Natural killer cell (primary cell): ENCODE results near the gene RGSL1. TPM values are rescaled to one million over a fixed set of nuclear protein-coding genes. Genes with fewer than 3 reads are reported as not detected.

Source experiments
- ATAC-seq, 3 donors: fragments of 150-1000 bp in 2 of 3; fragments of 200-7000 bp in 1 of 3; cut with Tn5 transposase; 1 replicate in 1 of 3; 2 replicates in 2 of 3; pipeline ENCODE4 v1.10.0; 2021; ENCODE audit warnings: mild to moderate bottlenecking in 2 of 3, moderate library complexity in 2 of 3
- DNase-seq, 2 donors: peaks; one replicate each; pipeline versions ENCODE4 v3.0.0 to v3.0.0-alpha.2; 2013 to 2021; ENCODE audit warnings: mixed read lengths in 1 of 2
- H3K27ac ChIP-seq: one replicate; pipeline ENCODE4 v1.5.1; 2013; ENCODE audit warnings: mild to moderate bottlenecking, low read length
- H3K27me3 ChIP-seq: one replicate; pipeline ENCODE4 v1.6.1; 2013; ENCODE audit warnings: low read length; ENCODE audit not compliant: control insufficient read depth, insufficient read depth
- H3K36me3 ChIP-seq: one replicate; pipeline ENCODE4 v1.6.1; 2013; ENCODE audit warnings: low read length; ENCODE audit not compliant: control insufficient read depth, insufficient read depth
- H3K4me1 ChIP-seq: one replicate; pipeline ENCODE4 v1.6.1; 2013; ENCODE audit warnings: low read length; ENCODE audit not compliant: control insufficient read depth, insufficient read depth
- H3K4me3 ChIP-seq: one replicate; pipeline ENCODE4 v1.5.1; 2013; ENCODE audit warnings: low read length
- H3K9me3 ChIP-seq: one replicate; pipeline ENCODE4 v1.6.1; 2013; ENCODE audit warnings: low read length; ENCODE audit not compliant: control insufficient read depth, insufficient read depth
- H3K27ac Mint-ChIP-seq, 2 donors: one replicate each; pipeline ENCODE4 v1.8.0; 2022; ENCODE audit warnings: mild to moderate bottlenecking in 2 of 2, mixed read lengths in 2 of 2, moderate library complexity in 1 of 2
- H3K27me3 Mint-ChIP-seq, 2 donors: one replicate each; pipeline ENCODE4 v1.8.0; 2022; ENCODE audit warnings: low read depth in 2 of 2, mixed read lengths in 2 of 2
- H3K36me3 Mint-ChIP-seq: one replicate; pipeline ENCODE4 v1.8.0; 2022; ENCODE audit warnings: mixed read lengths
- H3K4me1 Mint-ChIP-seq, 2 donors: one replicate each; pipeline ENCODE4 v1.8.0; 2022; ENCODE audit warnings: mixed read lengths in 2 of 2
- H3K4me3 Mint-ChIP-seq: one replicate; pipeline ENCODE4 v1.8.0; 2022; ENCODE audit warnings: mild to moderate bottlenecking, moderate library complexity, mixed read lengths
- H3K9me3 Mint-ChIP-seq, 2 donors: one replicate each; pipeline ENCODE4 v1.8.0; 2022; ENCODE audit warnings: mixed read lengths in 2 of 2
- CTCF ChIP-seq: fragments of 200-600 bp; IDR thresholded peaks from one replicate; pipeline ENCODE4 v1.8.0; 2022; ENCODE audit warnings: antibody characterized with exemption
- WGBS: methylation state at CpG from one replicate; pipeline ENCODE4 v1.1.7; 2013; ENCODE audit warnings: missing lambda C conversion rate; ENCODE audit not compliant: insufficient coverage; 5-methylcytosine and 5-hydroxymethylcytosine counted together
- intact Hi-C: fragments of 100-400 bp; cut with micrococcal nuclease; formaldehyde crosslinking; loops from one replicate; pipeline ENCODE4 v1.14.2; 2022
- total RNA-seq, 4 donors: library from RNA; stranded (reverse); fragments of 120-200 nt in 1 of 4; gene quantifications; one replicate each; pipeline versions ENCODE4 v1.2.3 to v1.2.4, GENCODE V29; 2013 to 2022

RGSL1 gene
- total RNA-seq, 3 donors from 2014 or later (not counting 1 experiment from before 2014, with no cell fraction given): not detected

- Mint-ChIP-seq H3K4me1 (no peaks in the 10 kb centered on the region), H3K36me3 (peaks cover 6% of the 10 kb centered on the region), H3K27me3 (peaks cover 2 to 6% of the 10 kb centered on the region in 2 donors), H3K9me3 (no peaks in the 10 kb centered on the region), H3K27ac (no peak overlapping the region), H3K4me3 (no peak overlapping the region)
- 84% methylated on average over 6 of the region's 6 CpGs for WGBS
- DNase-seq: no peak
- no peak for TF ChIP-seq CTCF
- Histone ChIP-seq H3K36me3 (peaks cover 19% of the 10 kb centered on the region), H3K27me3 (no peaks in the 10 kb centered on the region), H3K4me1 (no peaks in the 10 kb centered on the region), H3K4me3 (no peak overlapping the region), H3K9me3 (no peaks in the 10 kb centered on the region), H3K27ac (peak overlapping the region; percentile 48)
- intact Hi-C loops: no loop called here
- peak in 1 of 3 donors; percentile 7 for ATAC-seq
Observed at GRCh38 chr1:182569939-182570610, 120.1 kb downstream of the RGSL1 start.

- no peaks in the 10 kb centered on the region for H3K9me3 ChIP-seq
- peaks cover 24% of the 10 kb centered on the region for H3K36me3 ChIP-seq
- no peak overlapping the region for H3K4me3 ChIP-seq
- no peak for ATAC-seq
- no peak for DNase-seq
- intact Hi-C loops: no loop called here
- H3K4me1 Mint-ChIP-seq: no peaks in the 10 kb centered on the region
- peak overlapping the region; percentile 48 for H3K27ac ChIP-seq
- peaks cover 10% of the 10 kb centered on the region for H3K36me3 Mint-ChIP-seq
- H3K4me1 ChIP-seq: no peaks in the 10 kb centered on the region
- H3K27ac Mint-ChIP-seq: no peak overlapping the region
- no peak for TF ChIP-seq CTCF
- H3K4me3 Mint-ChIP-seq: no peak overlapping the region
- H3K27me3 ChIP-seq: no peaks in the 10 kb centered on the region
- H3K27me3 Mint-ChIP-seq: peaks cover 0 to under 1% of the 10 kb centered on the region in 2 donors
- no peaks in the 10 kb centered on the region for H3K9me3 Mint-ChIP-seq
- 78% methylated on average over 2 of the region's 2 CpGs for WGBS
Observed at GRCh38 chr1:182570611-182570970, 120.6 kb downstream of the RGSL1 start.

- H3K27me3 ChIP-seq: no peaks in the 10 kb centered on the region
- peaks cover 41% of the 10 kb centered on the region for H3K36me3 ChIP-seq
- H3K4me1 ChIP-seq: no peaks in the 10 kb centered on the region
- no peak overlapping the region for H3K27ac Mint-ChIP-seq
- intact Hi-C loops: no loop called here
- ATAC-seq (no peak), DNase-seq (no peak)
- WGBS: 100% methylated on average over 4 of the region's 4 CpGs
- no peaks in the 10 kb centered on the region for H3K4me1 Mint-ChIP-seq
- H3K4me3 ChIP-seq: no peak overlapping the region
- no peak overlapping the region for H3K27ac ChIP-seq
- H3K4me3 Mint-ChIP-seq: no peak overlapping the region
- no peaks in the 10 kb centered on the region for H3K9me3 ChIP-seq
- no peaks in the 10 kb centered on the region for H3K27me3 Mint-ChIP-seq
- TF ChIP-seq CTCF: no peak
- peaks cover 24% of the 10 kb centered on the region for H3K36me3 Mint-ChIP-seq
- no peaks in the 10 kb centered on the region for H3K9me3 Mint-ChIP-seq
Observed at GRCh38 chr1:182574156-182574555, 124.2 kb downstream of the RGSL1 start.
